ENCODE measurements around the gene CDAN1. TPM values are rescaled to one million over a fixed set of nuclear protein-coding genes. Genes with fewer than 3 reads are reported as not detected.
"Not testable (repeated sequence)": the region's sequence is repeated elsewhere in the genome, so short reads cannot be mapped to it uniquely, and the experiment has no call there.

Gene CDAN1
- polyA plus RNA-seq, 1 donor from 2014 or later = 16.8 TPM

- H3K36me3 ChIP-seq (ENCODE audit: insufficient read depth, low read length) = no peaks in the 10 kb centered on the region
- H3K27ac ChIP-seq (ENCODE audit: low read length) = no peak overlapping the region
- H3F3A ChIP-seq (ENCODE audit: insufficient read depth, low read length, poor library complexity, severe bottlenecking) = no peaks in the 10 kb centered on the region
- no peaks in the 10 kb centered on the region for H3K9me3 ChIP-seq (ENCODE audit: low read length)
- H3K9ac ChIP-seq (ENCODE audit: low read length) = no peak overlapping the region
- no peaks in the 10 kb centered on the region for H3K79me2 ChIP-seq (replicated peaks; ENCODE audit: insufficient read depth, low read length)
- H3K27me3 ChIP-seq (ENCODE audit: insufficient read depth, low read depth, low read length) = no peaks in the 10 kb centered on the region
- no peaks in the 10 kb centered on the region for H4K20me1 ChIP-seq (ENCODE audit: insufficient read depth)
- H3K4me3 ChIP-seq (ENCODE audit: low read length) = no peak overlapping the region
- TF ChIP-seq RAD21 (conservative IDR thresholded peaks at IDR 0.05) (no peak), EZH2 (IDR thresholded peaks at IDR 0.05; ENCODE audit: borderline replicate concordance, insufficient read depth, low read length, poor library complexity, severe bottlenecking) (no peak), SMC3 (conservative IDR thresholded peaks at IDR 0.05; ENCODE audit: poor library complexity) (no peak), CTCF (IDR thresholded peaks at IDR 0.05; ENCODE audit: poor library complexity, severe bottlenecking) (no peak), MXI1 (conservative IDR thresholded peaks at IDR 0.05; ENCODE audit: poor library complexity, severe bottlenecking) (no peak), REST (IDR thresholded peaks at IDR 0.05; ENCODE audit: borderline replicate concordance) (no peak), TAF1 (IDR thresholded peaks at IDR 0.05; ENCODE audit: low read depth) (no peak), EP300 (conservative IDR thresholded peaks at IDR 0.05; ENCODE audit: poor library complexity, severe bottlenecking) (no peak), POLR2AphosphoS5 (IDR thresholded peaks at IDR 0.05) (no peak)
- H3K9me2 ChIP-seq (ENCODE audit: insufficient read depth, low read length) = no peaks in the 10 kb centered on the region
- no peak overlapping the region for H2AFZ ChIP-seq (ENCODE audit: low read depth, low read length)
- H3K4me2 ChIP-seq (ENCODE audit: low read length) = no peak overlapping the region
Measured at GRCh38 chr15:42772901-42773300, 36.0 kb upstream of the CDAN1 start.

- no peaks in the 10 kb centered on the region for H4K20me1 ChIP-seq (ENCODE audit: insufficient read depth)
- no peaks in the 10 kb centered on the region for H3K9me2 ChIP-seq (ENCODE audit: insufficient read depth, low read length)
- no peak overlapping the region for H3K4me2 ChIP-seq (ENCODE audit: low read length)
- H3K27me3 ChIP-seq (ENCODE audit: insufficient read depth, low read depth, low read length) = no peaks in the 10 kb centered on the region
- H3K36me3 ChIP-seq (ENCODE audit: insufficient read depth, low read length) = no peaks in the 10 kb centered on the region
- no peak overlapping the region for H3K27ac ChIP-seq (ENCODE audit: low read length)
- H3K4me3 ChIP-seq (ENCODE audit: low read length) = no peak overlapping the region
- no peak overlapping the region for H3K9ac ChIP-seq (ENCODE audit: low read length)
- TF ChIP-seq EZH2 (IDR thresholded peaks at IDR 0.05; ENCODE audit: borderline replicate concordance, insufficient read depth, low read length, poor library complexity, severe bottlenecking) = no peak
- no peak for TF ChIP-seq SMC3 (conservative IDR thresholded peaks at IDR 0.05; ENCODE audit: poor library complexity)
- TF ChIP-seq RAD21 (conservative IDR thresholded peaks at IDR 0.05) = no peak
- no peak for TF ChIP-seq TAF1 (IDR thresholded peaks at IDR 0.05; ENCODE audit: low read depth)
- no peak for TF ChIP-seq EP300 (conservative IDR thresholded peaks at IDR 0.05; ENCODE audit: poor library complexity, severe bottlenecking)
- no peaks in the 10 kb centered on the region for H3K79me2 ChIP-seq (replicated peaks; ENCODE audit: insufficient read depth, low read length)
- no peaks in the 10 kb centered on the region for H3K9me3 ChIP-seq (ENCODE audit: low read length)
- H3F3A ChIP-seq (ENCODE audit: insufficient read depth, low read length, poor library complexity, severe bottlenecking) = no peaks in the 10 kb centered on the region
- H2AFZ ChIP-seq (ENCODE audit: low read depth, low read length) = no peak overlapping the region
Measured at GRCh38 chr15:42772144-42772543, 35.2 kb upstream of the CDAN1 start.

- H3K9ac ChIP-seq (ENCODE audit: low read length); H2AFZ ChIP-seq (ENCODE audit: low read depth, low read length); H3K9me2 ChIP-seq (ENCODE audit: insufficient read depth, low read length); H4K20me1 ChIP-seq (ENCODE audit: insufficient read depth); H3K36me3 ChIP-seq (ENCODE audit: insufficient read depth, low read length); H3K4me3 ChIP-seq (ENCODE audit: low read length); H3F3A ChIP-seq (ENCODE audit: insufficient read depth, low read length, poor library complexity, severe bottlenecking); H3K27ac ChIP-seq (ENCODE audit: low read length); H3K79me2 ChIP-seq (replicated peaks; ENCODE audit: insufficient read depth, low read length); H3K27me3 ChIP-seq (ENCODE audit: insufficient read depth, low read depth, low read length); H3K9me3 ChIP-seq (ENCODE audit: low read length); H3K4me2 ChIP-seq (ENCODE audit: low read length): not testable (repeated sequence)
Measured at GRCh38 chr15:42766109-42766508, 29.2 kb upstream of the CDAN1 start.

GRCh38 chr15:42764154-42764731 lies 27.3 kb upstream of the CDAN1 start:
- not testable (repeated sequence) for H3K27me3 ChIP-seq (ENCODE audit: insufficient read depth, low read depth, low read length); H3F3A ChIP-seq (ENCODE audit: insufficient read depth, low read length, poor library complexity, severe bottlenecking); H3K9me2 ChIP-seq (ENCODE audit: insufficient read depth, low read length); H3K36me3 ChIP-seq (ENCODE audit: insufficient read depth, low read length); H3K4me3 ChIP-seq (ENCODE audit: low read length); H3K27ac ChIP-seq (ENCODE audit: low read length); H3K9ac ChIP-seq (ENCODE audit: low read length); H3K9me3 ChIP-seq (ENCODE audit: low read length); H4K20me1 ChIP-seq (ENCODE audit: insufficient read depth); H3K79me2 ChIP-seq (replicated peaks; ENCODE audit: insufficient read depth, low read length); H2AFZ ChIP-seq (ENCODE audit: low read depth, low read length); H3K4me2 ChIP-seq (ENCODE audit: low read length)

- H3K36me3 ChIP-seq (ENCODE audit: insufficient read depth, low read length); H3F3A ChIP-seq (ENCODE audit: insufficient read depth, low read length, poor library complexity, severe bottlenecking); H3K9me3 ChIP-seq (ENCODE audit: low read length); H4K20me1 ChIP-seq (ENCODE audit: insufficient read depth); H3K4me3 ChIP-seq (ENCODE audit: low read length); H3K9me2 ChIP-seq (ENCODE audit: insufficient read depth, low read length); H3K4me2 ChIP-seq (ENCODE audit: low read length); H3K79me2 ChIP-seq (replicated peaks; ENCODE audit: insufficient read depth, low read length); H2AFZ ChIP-seq (ENCODE audit: low read depth, low read length); H3K27me3 ChIP-seq (ENCODE audit: insufficient read depth, low read depth, low read length); H3K27ac ChIP-seq (ENCODE audit: low read length); H3K9ac ChIP-seq (ENCODE audit: low read length): not testable (repeated sequence)
Measured at GRCh38 chr15:42761813-42762212, 24.9 kb upstream of the CDAN1 start.

Measured in neural cell (in vitro differentiated cells).